Keratinocyte (primary cell): ENCODE measurements around the gene RFTN1. TPM values are rescaled to one million over a fixed set of nuclear protein-coding genes. Genes with fewer than 3 reads are reported as not detected.

ENCODE experiments used
- DNase-seq: peaks from one replicate; pipeline ENCODE4 v3.0.0-alpha.2; 2011; ENCODE audit warnings: low read depth, missing footprints, low spot score
- FAIRE-seq: peaks from 2 replicates; lab custom pipeline; 2011; peaks lifted over from hg19 to GRCh38; lab: Jason Lieb, UNC
- H2AFZ ChIP-seq: 2 replicates; pipeline ENCODE4 v1.6.0; 2012; ENCODE audit warnings: low read length, control low read depth, inconsistent platforms; ENCODE audit not compliant: control insufficient read depth
- H3K27ac ChIP-seq: 2 replicates; pipeline ENCODE4 v1.5.1; 2011; ENCODE audit warnings: low read length; ENCODE audit not compliant: control insufficient read depth, insufficient read depth
- H3K27me3 ChIP-seq: 3 replicates; pipeline ENCODE4 v1.6.0; 2011; ENCODE audit warnings: low read length; ENCODE audit not compliant: control insufficient read depth, insufficient read depth; ENCODE audit errors: extremely low read depth
- H3K36me3 ChIP-seq, 2 experiments: 2 replicates in 1 of 2; 3 replicates in 1 of 2; pipeline ENCODE4 v1.5.1; 2011; ENCODE audit warnings: low read length in 2 of 2, mild to moderate bottlenecking in 1 of 2; ENCODE audit not compliant: control insufficient read depth in 2 of 2, insufficient read depth in 2 of 2; ENCODE audit errors: extremely low read depth in 1 of 2
- H3K4me1 ChIP-seq: 3 replicates; pipeline ENCODE4 v1.5.1; 2011; ENCODE audit warnings: low read length; ENCODE audit not compliant: control insufficient read depth, insufficient read depth; ENCODE audit errors: extremely low read depth
- H3K4me2 ChIP-seq: 3 replicates; pipeline ENCODE4 v1.6.0; 2011; ENCODE audit warnings: low read depth, low read length; ENCODE audit not compliant: control insufficient read depth, insufficient read depth; ENCODE audit errors: extremely low read depth
- H3K4me3 ChIP-seq, 3 experiments: fragments of 200-600 bp in 1 of 3; sonication (generic) in 1 of 3; 2 replicates in 2 of 3; 3 replicates in 1 of 3; pipeline ENCODE4 v1.5.1; 2011 to 2016; ENCODE audit warnings: low read length in 3 of 3, mild to moderate bottlenecking in 3 of 3, control low read depth in 2 of 3, inconsistent platforms in 1 of 3, low read depth in 1 of 3, mixed read lengths in 1 of 3, mixed run types in 1 of 3, moderate library complexity in 1 of 3; ENCODE audit not compliant: control insufficient read depth in 2 of 3, insufficient read depth in 2 of 3; ENCODE audit errors: extremely low read depth in 1 of 3
- H3K79me2 ChIP-seq: 2 replicates; pipeline ENCODE4 v1.6.0; 2012; ENCODE audit warnings: low read length; ENCODE audit not compliant: control insufficient read depth, insufficient read depth
- H3K9ac ChIP-seq: 3 replicates; pipeline ENCODE4 v1.6.0; 2011; ENCODE audit warnings: low read length; ENCODE audit not compliant: control insufficient read depth, insufficient read depth; ENCODE audit errors: extremely low read depth
- H3K9me1 ChIP-seq: 3 replicates; pipeline ENCODE4 v1.6.0; 2011; ENCODE audit warnings: low read length; ENCODE audit not compliant: control insufficient read depth, insufficient read depth; ENCODE audit errors: extremely low read depth
- H3K9me3 ChIP-seq: 2 replicates; pipeline ENCODE4 v1.5.1; 2012; ENCODE audit warnings: low read depth, low read length; ENCODE audit not compliant: control insufficient read depth
- H4K20me1 ChIP-seq: 3 replicates; pipeline ENCODE4 v1.6.0; 2011; ENCODE audit warnings: low read length; ENCODE audit not compliant: control insufficient read depth, insufficient read depth; ENCODE audit errors: extremely low read depth
- EZH2 ChIP-seq: IDR thresholded peaks from one replicate; pipeline ENCODE4 v1.6.1; 2012; ENCODE audit warnings: inconsistent platforms, mild to moderate bottlenecking, low read length, moderate library complexity
- dilution Hi-C: fragments of 300-500 bp; cut with MboI; formaldehyde crosslinking; loops from one replicate; pipeline ENCODE4 v1.7.0; 2020; ENCODE audit warnings: low sequenced_read_pairs; ENCODE audit not compliant: extremely low pct_ligation_motif_present
- polyA plus RNA-seq, 5 experiments: library from polyadenylated mRNA; depleted of rRNA in 3 of 5; stranded (reverse) in 3 of 5; stranded (forward) in 1 of 5; unstranded in 1 of 5; fragments of >200 nt; gene quantifications; 1 replicate in 1 of 5; 2 replicates in 3 of 5; 3 replicates in 1 of 5; pipeline versions ENCODE4 v1.2.1 to v1.2.3, GENCODE V29; 2011 to 2012; ENCODE audit warnings: missing spikeins in 2 of 5, low read depth in 1 of 5, low replicate concordance in 1 of 5
- TF ChIP-seq, protein P1 (sequence below), 3 experiments: IDR thresholded peaks in 1 of 3; conservative IDR thresholded peaks in 1 of 3; optimal IDR thresholded peaks in 1 of 3; 2 replicates in 2 of 3; 3 replicates in 1 of 3; pipeline versions ENCODE3 to v1.5.1; 2011; ENCODE audit warnings: low read length in 3 of 3, mild to moderate bottlenecking in 3 of 3, moderate library complexity in 2 of 3, control low read depth in 1 of 3, inconsistent platforms in 1 of 3; ENCODE audit not compliant: insufficient read depth in 2 of 3; ENCODE audit errors: extremely low read depth in 1 of 3

Gene RFTN1
- polyA plus RNA-seq, 1 donor (not counting 4 experiments of a cell fraction or from before 2014, with no cell fraction given) = 18.0 TPM

DNA sequence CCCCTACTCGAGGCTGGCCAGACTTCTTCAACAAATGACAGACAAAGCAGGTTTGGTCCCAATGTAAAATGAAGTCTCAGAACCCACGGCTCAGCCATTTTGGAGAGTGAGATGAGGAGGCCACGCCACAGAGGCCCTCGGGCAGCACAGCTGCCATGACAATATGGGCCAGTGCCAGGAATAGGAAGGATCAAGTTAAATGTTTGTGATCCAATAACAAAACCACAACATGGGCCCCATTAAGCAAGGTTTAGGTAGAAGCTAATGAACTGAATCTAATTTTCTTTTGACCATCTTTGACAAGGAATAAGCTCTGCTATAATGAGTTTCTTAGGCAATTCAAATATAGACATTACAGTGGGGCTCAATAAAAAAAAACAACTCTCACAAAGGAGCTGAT, 52.6 kb downstream of the RFTN1 start:
- Histone ChIP-seq H3K4me3 (no peak overlapping the region), H4K20me1 (no peaks in the 10 kb centered on the region), H3K27me3 (no peaks in the 10 kb centered on the region), H3K9me3 (no peaks in the 10 kb centered on the region), H3K9me1 (no peaks in the 10 kb centered on the region), H3K36me3 (peaks cover 0 to 1% of the 10 kb centered on the region in 2 experiments), H3K27ac (no peak overlapping the region), H3K9ac (no peak overlapping the region), H3K4me2 (no peak overlapping the region), H3K79me2 (no peaks in the 10 kb centered on the region), H2AFZ (no peak overlapping the region), H3K4me1 (no peaks in the 10 kb centered on the region)
- FAIRE-seq (no peak), DNase-seq (no peak)
- dilution Hi-C loops = no loop called here
- TF ChIP-seq, protein P1, sequence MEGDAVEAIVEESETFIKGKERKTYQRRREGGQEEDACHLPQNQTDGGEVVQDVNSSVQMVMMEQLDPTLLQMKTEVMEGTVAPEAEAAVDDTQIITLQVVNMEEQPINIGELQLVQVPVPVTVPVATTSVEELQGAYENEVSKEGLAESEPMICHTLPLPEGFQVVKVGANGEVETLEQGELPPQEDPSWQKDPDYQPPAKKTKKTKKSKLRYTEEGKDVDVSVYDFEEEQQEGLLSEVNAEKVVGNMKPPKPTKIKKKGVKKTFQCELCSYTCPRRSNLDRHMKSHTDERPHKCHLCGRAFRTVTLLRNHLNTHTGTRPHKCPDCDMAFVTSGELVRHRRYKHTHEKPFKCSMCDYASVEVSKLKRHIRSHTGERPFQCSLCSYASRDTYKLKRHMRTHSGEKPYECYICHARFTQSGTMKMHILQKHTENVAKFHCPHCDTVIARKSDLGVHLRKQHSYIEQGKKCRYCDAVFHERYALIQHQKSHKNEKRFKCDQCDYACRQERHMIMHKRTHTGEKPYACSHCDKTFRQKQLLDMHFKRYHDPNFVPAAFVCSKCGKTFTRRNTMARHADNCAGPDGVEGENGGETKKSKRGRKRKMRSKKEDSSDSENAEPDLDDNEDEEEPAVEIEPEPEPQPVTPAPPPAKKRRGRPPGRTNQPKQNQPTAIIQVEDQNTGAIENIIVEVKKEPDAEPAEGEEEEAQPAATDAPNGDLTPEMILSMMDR (optimal IDR thresholded peaks at IDR 0.05 in 1 of 3, IDR thresholded peaks at IDR 0.05 in 1 of 3, conservative IDR thresholded peaks at IDR 0.05 in 1 of 3; ENCODE audit: extremely low read depth in 1 of 3, insufficient read depth in 2 of 3, low read length in 3 of 3) = no peak
- TF ChIP-seq EZH2 = no peak

DNA sequence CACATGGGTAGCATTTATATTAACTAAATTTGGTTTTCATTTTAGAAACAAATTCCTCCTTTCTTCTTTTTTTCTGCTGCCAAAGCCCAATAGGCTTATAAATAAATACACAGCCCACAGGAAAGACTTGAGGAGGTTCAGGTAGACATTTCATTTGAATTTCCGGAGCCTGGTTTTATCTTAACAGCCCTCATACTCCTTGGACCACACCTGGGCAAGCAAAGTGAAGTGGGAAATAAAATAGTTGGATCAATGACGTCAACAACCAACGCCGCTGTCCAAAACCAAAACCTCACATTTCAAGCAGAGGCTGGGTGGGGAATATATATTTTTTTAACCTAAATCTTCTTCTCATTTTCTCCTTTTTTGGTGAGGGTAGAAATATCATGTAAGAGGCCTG, 53.2 kb downstream of the RFTN1 start:
- no peaks in the 10 kb centered on the region for H3K4me1 ChIP-seq
- no peaks in the 10 kb centered on the region for H3K9me1 ChIP-seq
- H3K4me2 ChIP-seq = no peak overlapping the region
- no peak overlapping the region for H2AFZ ChIP-seq
- H3K36me3 ChIP-seq = no peaks in the 10 kb centered on the region
- TF ChIP-seq, protein P1 (optimal IDR thresholded peaks at IDR 0.05 in 1 of 3, IDR thresholded peaks at IDR 0.05 in 1 of 3, conservative IDR thresholded peaks at IDR 0.05 in 1 of 3; ENCODE audit: extremely low read depth in 1 of 3, insufficient read depth in 2 of 3, low read length in 3 of 3) = no peak
- no peak for TF ChIP-seq EZH2
- no peak overlapping the region for H3K4me3 ChIP-seq
- no peaks in the 10 kb centered on the region for H3K79me2 ChIP-seq
- dilution Hi-C loops = no loop called here
- H3K27ac ChIP-seq = no peak overlapping the region
- no peaks in the 10 kb centered on the region for H3K9me3 ChIP-seq
- H4K20me1 ChIP-seq = no peaks in the 10 kb centered on the region
- DNase-seq (no peak), FAIRE-seq (no peak)
- no peaks in the 10 kb centered on the region for H3K27me3 ChIP-seq
- no peak overlapping the region for H3K9ac ChIP-seq
